Skin epidermis (tissue), 12 donors: ENCODE data around the gene EML4.
A peak's percentile ranks its signal among the peaks of the same experiment; 100 is the strongest.
"Not testable (repeated sequence)": the region's sequence is repeated elsewhere in the genome, so short reads cannot be mapped to it uniquely, and the experiment has no call there.

Experiments used
- H3K27ac ChIP-seq, 21 experiments: fragments of 200-600 bp; sonication (generic) in 11 of 21; one replicate each; pipeline ENCODE4 v1.5.0; 2020; ENCODE audit warnings: mild to moderate bottlenecking in 3 of 21, inconsistent platforms in 2 of 21, moderate library complexity in 2 of 21
- H3K4me3 ChIP-seq, 7 experiments: fragments of 200-600 bp; sonication (generic) in 2 of 7; one replicate each; pipeline ENCODE4 v1.5.0; 2020; ENCODE audit warnings: inconsistent platforms in 2 of 7, mild to moderate bottlenecking in 2 of 7, moderate library complexity in 1 of 7

The EML4 gene, protein sequence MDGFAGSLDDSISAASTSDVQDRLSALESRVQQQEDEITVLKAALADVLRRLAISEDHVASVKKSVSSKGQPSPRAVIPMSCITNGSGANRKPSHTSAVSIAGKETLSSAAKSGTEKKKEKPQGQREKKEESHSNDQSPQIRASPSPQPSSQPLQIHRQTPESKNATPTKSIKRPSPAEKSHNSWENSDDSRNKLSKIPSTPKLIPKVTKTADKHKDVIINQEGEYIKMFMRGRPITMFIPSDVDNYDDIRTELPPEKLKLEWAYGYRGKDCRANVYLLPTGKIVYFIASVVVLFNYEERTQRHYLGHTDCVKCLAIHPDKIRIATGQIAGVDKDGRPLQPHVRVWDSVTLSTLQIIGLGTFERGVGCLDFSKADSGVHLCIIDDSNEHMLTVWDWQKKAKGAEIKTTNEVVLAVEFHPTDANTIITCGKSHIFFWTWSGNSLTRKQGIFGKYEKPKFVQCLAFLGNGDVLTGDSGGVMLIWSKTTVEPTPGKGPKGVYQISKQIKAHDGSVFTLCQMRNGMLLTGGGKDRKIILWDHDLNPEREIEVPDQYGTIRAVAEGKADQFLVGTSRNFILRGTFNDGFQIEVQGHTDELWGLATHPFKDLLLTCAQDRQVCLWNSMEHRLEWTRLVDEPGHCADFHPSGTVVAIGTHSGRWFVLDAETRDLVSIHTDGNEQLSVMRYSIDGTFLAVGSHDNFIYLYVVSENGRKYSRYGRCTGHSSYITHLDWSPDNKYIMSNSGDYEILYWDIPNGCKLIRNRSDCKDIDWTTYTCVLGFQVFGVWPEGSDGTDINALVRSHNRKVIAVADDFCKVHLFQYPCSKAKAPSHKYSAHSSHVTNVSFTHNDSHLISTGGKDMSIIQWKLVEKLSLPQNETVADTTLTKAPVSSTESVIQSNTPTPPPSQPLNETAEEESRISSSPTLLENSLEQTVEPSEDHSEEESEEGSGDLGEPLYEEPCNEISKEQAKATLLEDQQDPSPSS

DNA sequence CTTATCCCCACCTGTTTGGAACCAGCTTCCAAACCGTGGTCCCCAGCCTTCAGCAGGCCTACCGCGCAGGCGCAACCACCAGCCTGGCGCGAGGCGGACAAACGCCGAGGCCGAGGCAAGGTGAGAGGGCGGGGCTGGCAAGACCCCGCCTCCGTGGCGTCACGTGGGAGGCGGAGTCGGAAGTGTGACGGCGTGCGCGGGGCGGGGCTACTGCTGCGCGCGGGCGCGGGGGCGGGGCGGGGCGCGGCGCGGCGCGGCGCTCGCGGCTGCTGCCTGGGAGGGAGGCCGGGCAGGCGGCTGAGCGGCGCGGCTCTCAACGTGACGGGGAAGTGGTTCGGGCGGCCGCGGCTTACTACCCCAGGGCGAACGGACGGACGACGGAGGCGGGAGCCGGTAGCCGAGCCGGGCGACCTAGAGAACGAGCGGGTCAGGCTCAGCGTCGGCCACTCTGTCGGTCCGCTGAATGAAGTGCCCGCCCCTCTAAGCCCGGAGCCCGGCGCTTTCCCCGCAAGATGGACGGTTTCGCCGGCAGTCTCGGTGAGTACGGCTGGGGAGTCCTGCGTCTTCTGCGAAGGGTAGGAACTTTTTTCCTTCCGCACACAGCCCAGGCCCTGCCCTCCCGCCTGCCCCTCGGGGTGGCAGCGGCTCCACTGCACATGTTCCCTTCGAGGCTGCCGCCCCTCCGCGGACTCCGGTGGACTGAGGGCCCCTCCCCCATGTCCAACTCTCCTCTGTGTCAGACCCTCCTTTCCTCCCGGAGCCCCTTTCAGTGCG lies at the start of gene EML4:
TSS of gene EML4 (plus strand) at position 254 of the 774 bp plus-strand sequence. CDS start at position 513, 259 bp downstream.
- peak within 1 kb of the TSS; percentile 72 to 97 (median 92) for H3K27ac ChIP-seq

GRCh38 chr2:42123426-42123825 lies 45.7 kb upstream of the EML4 start:
- no peak overlapping the region for H3K4me3 ChIP-seq
- peak overlapping the region in 10 of 21 experiments; percentile 23 to 96 (median 42) for H3K27ac ChIP-seq

More for the DNA sequence above, at the start of gene EML4:
- H3K4me3 ChIP-seq = peak within 1 kb of the TSS; percentile 73 to 93 (median 84)

- Histone ChIP-seq H3K27ac (peak overlapping the region in 11 of 21 experiments; percentile 1 to 96 (median 47)), H3K4me3 (no peak overlapping the region)
These were observed 45.0 kb upstream of the EML4 start for GRCh38 chr2:42124011-42124785.

DNA sequence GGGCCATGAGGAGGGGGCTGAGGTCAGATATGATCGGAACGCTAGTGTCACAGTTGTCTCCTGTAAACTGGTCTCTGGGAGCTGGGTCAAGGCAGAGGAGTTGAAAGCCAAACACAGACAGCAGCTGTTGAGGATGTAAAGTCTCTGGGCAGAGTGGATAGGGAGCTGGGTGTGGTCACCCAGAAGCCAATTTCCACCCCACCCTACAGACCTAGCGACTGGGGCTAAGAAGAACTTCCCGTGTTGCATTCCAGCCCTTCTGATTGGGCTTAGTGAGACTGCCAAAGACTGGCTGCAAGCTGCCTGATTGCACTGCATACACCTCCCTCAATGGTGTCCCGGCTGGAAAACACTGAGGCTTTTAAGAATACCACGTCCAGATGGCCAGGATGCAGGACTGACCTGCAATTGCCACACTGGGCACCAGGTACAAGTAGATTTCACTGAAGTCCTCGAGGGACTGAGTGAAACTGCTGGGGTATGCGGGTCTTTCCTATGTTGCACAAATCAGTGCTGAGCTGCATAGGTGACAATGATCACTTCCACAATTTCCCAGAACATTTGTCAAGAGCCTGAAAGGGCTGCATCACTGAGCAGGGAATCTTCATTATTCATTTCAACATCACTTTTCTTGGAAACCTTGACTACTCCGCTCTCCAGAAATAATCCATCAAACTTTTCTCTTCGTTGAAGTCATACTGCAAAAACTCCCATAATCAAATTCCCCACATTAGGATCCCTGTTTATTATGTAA lies 43.1 kb upstream of the EML4 start:
- peak overlapping the region in 16 of 21 experiments; percentile 9 to 96 (median 62) for H3K27ac ChIP-seq

DNA sequence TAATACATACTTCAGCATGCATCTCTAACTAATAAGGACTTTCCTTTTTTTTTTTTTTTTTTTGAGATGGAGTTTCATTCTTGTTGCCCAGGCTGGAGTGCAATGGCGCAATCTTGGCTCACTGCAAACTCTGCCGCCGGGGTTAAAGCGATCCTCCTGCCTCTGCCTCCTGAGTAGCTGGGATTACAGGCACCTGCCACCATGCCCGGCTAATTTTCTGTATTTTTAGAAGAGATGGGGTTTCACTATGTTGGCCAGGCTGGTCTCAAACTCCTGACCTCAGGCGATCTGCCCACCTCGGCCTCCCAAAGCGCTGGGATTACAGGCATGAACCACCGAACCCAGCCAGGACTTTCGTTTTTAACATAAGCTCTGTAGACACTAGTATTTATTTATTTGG lies 42.3 kb upstream of the EML4 start:
- peak overlapping the region in 1 of 7 experiments; percentile 13 for H3K4me3 ChIP-seq
- peak overlapping the region in 19 of 21 experiments; percentile 3 to 96 (median 67) for H3K27ac ChIP-seq

More for the DNA sequence above, 43.1 kb upstream of the EML4 start:
- no peak overlapping the region for H3K4me3 ChIP-seq

DNA sequence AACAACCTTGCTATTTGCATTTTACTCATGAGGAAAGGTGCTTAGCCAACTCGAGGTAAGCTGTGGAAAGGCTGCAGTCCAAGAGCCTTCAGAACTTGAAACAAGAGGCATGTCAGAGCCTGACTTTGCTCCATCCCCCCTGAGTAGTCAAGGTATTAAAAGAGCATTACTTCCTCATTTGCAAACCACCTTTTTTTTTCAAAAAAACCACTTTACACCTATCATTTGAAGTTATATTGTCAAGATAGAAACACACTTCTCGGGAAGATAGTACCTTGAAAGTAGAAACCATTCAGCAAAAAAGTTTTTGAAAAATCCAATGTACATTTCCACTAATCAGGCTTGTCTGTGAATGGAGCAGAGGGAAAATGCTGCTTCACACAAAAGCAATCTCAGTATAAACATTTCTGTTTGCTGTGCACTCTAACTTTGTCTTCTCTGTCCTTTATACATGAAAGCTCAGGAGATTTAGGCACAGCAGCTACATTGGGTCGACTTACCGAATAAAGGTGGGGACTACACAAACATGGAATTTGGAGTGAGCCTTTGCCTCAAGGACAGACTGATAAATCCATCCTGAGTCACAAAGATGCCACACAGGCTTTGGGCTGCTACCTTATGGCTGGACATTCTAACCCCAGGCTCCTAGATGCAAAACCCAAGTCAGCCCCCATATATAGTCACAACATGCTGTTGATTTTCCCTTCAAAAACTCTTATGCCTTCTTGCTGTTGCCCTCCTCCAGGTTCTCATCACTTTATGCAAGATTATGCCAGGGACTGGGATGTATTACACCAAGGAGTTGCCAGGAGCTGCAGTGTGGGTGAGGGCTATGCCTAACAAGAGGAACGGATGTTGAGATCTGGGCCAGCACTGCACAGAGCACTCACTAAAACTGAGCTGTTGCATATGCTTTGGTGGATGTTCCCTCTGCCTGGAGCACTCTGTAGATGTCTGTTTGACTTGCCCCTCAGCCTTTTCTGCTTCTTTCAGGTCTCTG lies 41.4 kb upstream of the EML4 start:
- peak overlapping the region in 1 of 7 experiments; percentile 13 for H3K4me3 ChIP-seq
- peak overlapping the region in 20 of 21 experiments; percentile 3 to 96 (median 67) for H3K27ac ChIP-seq

- Histone ChIP-seq H3K27ac (peak overlapping the region in 19 of 21 experiments; percentile 12 to 96 (median 67)), H3K4me3 (no peak overlapping the region)
These were observed 40.2 kb upstream of the EML4 start for GRCh38 chr2:42128721-42129486.

- Histone ChIP-seq H3K27ac (peak overlapping the region in 19 of 21 experiments; percentile 12 to 96 (median 67)), H3K4me3 (no peak overlapping the region)
These were observed 39.7 kb upstream of the EML4 start for GRCh38 chr2:42129487-42129852.

- Histone ChIP-seq H3K4me3 (no peak overlapping the region), H3K27ac (peak overlapping the region in 10 of 21 experiments; percentile 21 to 96 (median 67))
These were observed 39.2 kb upstream of the EML4 start for GRCh38 chr2:42129947-42130346.

GRCh38 chr2:42130858-42131257 lies 38.3 kb upstream of the EML4 start:
- not testable (repeated sequence) for H3K4me3 ChIP-seq
- peak overlapping the region in 6 of 21 experiments; percentile 25 to 96 (median 87) for H3K27ac ChIP-seq

DNA sequence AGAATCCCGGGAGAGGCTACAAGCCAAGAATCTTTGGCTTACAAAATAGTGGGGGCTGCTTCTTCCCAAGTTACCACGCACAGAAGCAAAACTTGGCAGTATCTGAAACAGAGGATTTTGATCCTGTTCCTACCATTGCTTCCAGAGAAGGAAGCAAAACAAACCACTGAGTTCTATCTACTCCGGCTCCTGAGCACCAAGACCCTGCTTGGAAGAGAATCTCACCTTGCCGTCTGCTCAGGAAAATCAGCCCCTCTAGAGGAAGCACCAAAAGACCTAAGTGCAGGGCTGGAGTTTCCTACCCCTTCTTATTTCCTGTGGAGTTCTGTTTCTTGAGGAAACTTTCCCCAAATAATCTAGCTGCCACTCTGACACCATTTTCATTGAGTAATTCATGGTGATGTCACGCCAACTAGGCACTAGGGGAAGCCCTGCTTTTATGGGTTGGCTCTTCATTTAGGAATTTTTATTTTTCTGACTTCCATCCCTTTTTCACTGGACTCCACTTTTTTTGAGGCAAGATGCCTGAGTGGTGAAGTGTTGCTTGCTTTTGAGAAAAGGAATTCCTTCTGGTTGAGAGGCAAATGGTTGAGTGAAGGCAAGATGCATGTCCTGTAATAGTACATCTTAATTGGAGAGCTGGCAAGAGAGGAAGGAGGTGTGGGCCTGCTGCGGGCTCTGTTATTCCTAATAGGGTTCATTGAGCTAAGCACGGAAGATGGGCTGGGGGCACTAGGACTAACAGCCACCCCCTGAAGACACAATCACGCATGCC lies 36.8 kb upstream of the EML4 start:
- H3K4me3 ChIP-seq = no peak overlapping the region

GRCh38 chr2:42132966-42133641 lies 36.0 kb upstream of the EML4 start:
- H3K27ac ChIP-seq = peak overlapping the region in 20 of 21 experiments; percentile 60 to 96 (median 80)
- H3K4me3 ChIP-seq = peak overlapping the region in 1 of 7 experiments; percentile 8

More for the DNA sequence above, 36.8 kb upstream of the EML4 start:
- peak overlapping the region in 20 of 21 experiments; percentile 54 to 96 (median 80) for H3K27ac ChIP-seq

GRCh38 chr2:42133771-42134195 lies 35.4 kb upstream of the EML4 start:
- Histone ChIP-seq H3K4me3 (no peak overlapping the region), H3K27ac (peak overlapping the region in 20 of 21 experiments; percentile 60 to 96 (median 80))

- peak overlapping the region in 10 of 21 experiments; percentile 69 to 96 (median 84) for H3K27ac ChIP-seq
- not testable (repeated sequence) for H3K4me3 ChIP-seq
These were observed 34.7 kb upstream of the EML4 start for GRCh38 chr2:42134401-42134932.
